GM19238 (cell line): Measurements from ENCODE around the gene VLDLR.

Experiments used
- DNase-seq: peaks from one replicate; pipeline ENCODE4 v3.0.0; 2011; ENCODE audit warnings: low spot score; ENCODE audit not compliant: insufficient read length

The VLDLR gene

DNA sequence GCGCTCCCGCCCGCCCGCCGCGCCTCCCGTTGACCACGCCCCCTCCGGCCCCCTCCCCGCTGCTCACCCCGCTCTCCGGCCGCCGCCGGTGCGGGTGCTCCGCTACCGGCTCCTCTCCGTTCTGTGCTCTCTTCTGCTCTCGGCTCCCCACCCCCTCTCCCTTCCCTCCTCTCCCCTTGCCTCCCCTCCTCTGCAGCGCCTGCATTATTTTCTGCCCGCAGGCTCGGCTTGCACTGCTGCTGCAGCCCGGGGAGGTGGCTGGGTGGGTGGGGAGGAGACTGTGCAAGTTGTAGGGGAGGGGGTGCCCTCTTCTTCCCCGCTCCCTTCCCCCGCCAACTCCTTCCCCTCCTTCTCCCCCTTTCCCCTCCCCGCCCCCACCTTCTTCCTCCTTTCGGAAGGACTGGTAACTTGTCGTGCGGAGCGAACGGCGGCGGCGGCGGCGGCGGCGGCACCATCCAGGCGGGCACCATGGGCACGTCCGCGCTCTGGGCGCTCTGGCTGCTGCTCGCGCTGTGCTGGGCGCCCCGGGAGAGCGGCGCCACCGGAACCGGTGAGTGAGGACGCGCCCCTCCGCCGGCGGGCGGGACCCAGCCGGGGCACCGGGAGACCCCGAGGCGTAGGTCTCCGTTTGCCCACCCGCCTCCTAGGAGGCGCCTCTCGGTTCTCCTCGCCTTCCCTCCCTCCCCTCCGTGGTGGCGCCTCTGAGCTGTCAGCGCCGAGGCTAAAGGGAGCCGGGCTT lies at the start of gene VLDLR:
TSS of gene VLDLR (plus strand) at position 66 of the 739 bp plus-strand sequence. CDS start at position 469, 403 bp downstream.
- peak; percentile 19 for DNase-seq

DNA sequence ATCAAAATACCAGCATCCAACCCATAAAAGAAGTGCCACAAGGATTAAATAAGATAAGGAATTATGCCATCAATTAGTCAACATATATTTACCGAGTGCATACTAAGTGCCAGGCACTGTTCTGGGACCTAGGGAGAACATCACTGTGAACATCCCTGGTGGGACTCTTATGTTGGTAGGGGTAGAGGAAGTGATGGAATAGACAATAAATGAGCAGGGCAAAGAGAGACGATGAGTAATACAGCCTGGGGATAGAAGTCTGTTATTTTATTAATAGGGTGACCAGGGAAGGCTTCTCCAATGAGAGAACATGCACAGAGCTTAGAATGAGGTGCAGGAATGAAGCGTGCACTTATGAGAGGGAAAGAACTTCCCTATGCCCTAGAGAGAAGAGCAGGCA lies 47.4 kb upstream of the VLDLR start:
- no peak for DNase-seq

DNA sequence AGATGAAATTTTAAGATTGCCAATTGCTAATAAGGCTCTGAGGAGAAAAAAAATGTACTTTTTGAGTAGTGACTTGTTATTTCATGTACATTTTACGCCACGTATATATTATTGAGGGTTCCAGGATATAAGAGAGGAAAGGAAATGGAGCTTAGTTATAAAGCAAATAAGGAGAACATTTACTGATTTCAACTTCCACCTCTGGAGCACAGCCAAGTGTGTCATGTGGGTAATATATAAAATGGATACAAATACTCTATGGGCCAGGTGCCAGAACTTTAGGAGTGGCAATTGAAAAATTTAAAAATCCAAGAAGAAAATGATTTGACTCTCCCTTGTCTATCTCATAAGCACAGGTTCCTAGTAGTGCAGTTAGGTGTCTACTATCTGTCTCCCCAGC lies 45.0 kb upstream of the VLDLR start:
- no peak for DNase-seq

DNA sequence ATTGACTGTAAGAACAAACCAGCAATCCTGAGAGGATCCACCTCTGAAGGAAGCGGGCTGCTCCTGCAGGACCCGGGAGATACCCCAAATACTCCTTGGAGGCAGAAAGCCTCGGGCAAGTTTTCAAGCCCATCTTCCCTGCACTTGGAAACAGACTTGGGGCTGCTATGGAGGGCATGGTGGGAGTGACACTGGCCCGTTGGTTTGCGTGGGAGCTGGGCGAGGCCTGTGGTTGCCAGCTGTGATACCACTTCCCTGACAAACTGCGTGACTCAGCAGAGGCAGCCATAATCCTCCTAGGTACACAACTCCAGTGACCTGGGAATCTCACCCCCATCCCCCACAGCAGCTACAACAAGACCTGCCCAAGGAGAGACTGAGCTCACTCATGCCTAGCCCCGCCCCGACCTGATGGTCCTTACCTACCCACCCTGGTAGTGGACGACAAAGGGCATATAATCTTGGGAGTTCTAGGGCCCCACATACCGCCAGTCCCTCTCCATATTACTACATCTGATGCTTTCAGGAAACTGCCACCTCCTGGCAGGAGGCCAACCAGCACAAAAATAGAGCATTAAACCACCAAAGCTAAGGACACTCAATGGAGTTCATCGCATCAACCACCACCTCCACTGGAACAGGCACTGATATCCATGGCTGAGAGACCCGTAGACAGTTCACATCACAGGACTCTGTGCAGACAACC lies 38.1 kb upstream of the VLDLR start:
- DNase-seq, result no peak

DNA sequence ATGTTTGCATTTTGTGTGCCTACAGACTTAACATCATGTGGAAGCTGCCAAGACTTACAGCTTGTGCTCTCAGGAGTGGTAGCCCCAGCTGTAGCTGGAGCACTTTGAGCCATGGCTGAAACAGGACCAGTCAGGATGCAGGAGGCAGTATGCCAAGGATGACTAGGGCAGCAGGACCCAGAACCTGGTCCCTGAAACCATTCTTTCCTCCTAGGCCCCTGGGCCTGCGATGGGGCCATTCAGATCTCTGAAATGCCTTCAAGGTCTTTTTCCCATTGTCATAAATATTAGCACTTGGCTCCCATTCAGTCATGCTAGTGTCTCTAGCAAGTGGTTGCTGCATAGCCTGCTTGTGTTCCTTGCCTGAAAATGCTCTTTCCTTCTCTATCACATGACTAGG lies 29.6 kb upstream of the VLDLR start:
- no peak for DNase-seq

DNA sequence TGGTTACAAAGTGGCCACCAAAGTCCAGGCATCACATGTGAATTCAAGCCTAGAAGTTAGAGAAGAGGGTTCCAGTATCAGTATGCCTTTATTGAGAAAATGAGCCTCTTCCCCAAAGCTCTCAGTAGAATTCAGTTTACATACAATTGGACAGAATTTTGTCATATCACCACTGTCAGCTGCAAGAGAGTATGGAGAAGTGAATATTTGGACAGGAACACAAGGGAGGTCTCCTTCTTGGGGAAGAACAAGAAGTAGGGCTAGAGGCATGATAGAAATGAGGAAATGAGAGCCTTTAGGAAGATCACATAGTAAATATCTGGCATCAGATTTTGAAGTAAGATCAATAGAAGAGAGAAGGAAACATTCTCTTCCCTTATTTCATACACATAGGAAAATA lies 27.8 kb upstream of the VLDLR start:
- no peak for DNase-seq

DNA sequence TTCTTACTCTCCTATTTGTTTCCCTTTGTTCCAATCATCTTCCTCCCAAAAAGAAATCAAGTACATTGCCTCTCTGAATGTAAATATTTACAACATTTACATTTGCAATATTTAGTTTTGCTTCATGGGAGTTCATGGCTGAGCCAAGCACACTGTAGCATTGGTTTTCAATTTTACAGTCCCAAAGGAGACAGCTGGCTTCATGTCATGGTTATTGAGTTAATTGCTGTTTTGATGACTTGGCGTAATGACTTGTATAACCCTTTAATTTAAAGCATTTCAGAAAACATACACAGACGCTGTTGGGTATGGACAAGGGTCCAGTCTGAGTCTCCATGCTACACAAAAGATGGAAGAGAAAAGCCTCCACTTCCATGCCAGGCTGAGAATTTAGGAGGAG lies 25.6 kb upstream of the VLDLR start:
- DNase-seq, result no peak

DNA sequence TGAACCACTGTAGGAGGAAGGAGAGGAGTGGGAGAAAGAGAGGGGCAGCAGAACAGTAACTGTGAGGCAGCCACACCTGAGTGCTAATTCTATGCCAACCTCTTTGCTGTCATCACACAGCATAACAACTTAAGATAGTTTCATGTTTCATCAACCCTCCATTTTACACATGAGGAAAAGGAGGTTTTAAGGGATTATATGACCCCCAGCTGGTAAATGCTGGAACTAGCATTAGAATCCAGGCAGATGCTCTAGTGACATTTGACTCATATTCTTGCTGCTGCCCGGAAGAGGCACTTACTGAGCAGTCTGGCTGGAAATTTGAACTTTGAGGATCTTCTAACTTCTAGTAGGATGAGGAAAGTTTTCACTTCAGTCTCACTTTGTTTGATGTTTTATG lies 24.1 kb upstream of the VLDLR start:
- no peak for DNase-seq

DNA sequence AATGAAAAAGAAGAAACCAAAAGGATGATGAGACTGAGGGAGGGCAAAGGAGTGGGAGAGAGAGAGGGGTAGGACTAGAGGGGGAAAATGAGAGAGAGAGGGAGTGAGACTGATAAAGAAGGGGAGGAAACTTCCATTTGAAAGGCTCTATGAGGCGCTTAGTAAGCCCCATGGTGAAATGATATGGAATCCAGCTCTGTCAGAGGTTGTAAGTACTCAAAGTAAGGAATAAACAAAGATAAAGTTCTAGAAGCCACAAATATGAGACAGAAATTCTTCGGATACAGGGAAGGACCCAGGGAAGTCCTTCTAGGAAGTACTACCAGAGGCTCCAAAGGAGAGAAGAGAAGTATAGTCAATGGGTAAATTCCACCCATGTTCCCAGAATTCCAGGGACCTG lies 21.7 kb upstream of the VLDLR start:
- no peak for DNase-seq

DNA sequence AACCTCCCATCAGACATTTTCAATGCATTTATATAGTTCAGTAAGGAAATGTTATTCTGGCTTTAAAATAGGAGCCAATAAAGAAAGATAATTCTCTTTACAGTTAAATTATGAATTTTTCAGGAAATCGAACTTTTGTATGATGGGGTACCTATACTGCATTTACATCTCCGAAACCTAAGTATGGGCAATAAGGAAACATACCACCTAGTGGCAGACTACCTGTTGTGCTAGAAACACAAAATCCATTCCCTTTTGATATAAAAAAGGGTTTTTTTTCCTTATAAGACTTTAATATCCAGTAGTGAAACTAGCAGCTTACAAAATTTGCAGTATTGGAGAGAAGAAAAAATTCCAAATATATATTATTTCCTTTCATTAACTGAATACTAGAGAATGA lies 21.3 kb upstream of the VLDLR start:
- DNase-seq, result no peak

DNA sequence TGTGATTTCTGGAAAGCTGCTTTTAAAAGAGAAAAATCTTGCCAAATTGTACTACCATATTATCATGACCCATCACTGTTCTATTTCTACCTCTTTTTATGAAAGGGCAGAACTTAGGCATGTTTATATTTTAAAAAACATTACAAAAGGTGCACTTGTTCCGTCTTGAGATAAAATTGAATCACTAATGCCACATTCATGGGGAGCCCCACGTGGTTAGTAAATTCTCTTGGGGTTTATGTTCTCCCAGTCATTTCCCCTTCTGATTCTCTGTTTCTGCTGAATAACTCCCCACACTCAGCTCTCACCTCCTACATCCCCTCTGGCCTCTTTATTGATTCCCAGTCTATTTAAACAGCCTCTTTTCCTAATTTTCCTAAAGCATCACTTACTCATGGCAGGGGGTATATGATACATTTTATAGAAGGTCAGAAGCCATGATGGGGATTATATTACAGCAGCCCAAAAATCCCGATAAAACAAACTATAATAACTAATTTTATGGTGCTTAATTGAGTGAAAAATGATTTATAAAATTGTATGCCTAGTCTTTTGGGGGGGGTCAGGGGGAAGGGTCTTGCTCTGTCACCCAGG lies 19.7 kb upstream of the VLDLR start:
- DNase-seq, result no peak

DNA sequence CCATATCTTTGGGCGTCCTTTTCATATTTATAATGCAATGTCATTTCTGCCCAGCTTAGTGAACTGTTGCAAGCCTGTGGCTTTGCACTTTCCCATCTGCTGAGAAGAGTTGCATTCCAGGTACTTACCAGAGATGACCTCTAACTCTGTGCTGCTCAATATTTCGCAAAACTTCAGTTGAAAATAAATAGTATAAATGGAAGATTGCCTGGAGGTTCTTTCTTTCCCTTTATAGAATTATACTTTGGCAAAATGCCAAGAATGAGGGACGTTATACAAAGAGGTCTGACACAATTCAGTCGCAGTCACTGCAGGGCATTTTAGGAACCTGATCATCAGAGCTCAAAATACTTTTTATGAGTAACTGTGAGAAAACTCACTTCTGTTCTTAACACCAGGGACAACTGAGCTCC lies 18.9 kb upstream of the VLDLR start:
- no peak for DNase-seq

DNA sequence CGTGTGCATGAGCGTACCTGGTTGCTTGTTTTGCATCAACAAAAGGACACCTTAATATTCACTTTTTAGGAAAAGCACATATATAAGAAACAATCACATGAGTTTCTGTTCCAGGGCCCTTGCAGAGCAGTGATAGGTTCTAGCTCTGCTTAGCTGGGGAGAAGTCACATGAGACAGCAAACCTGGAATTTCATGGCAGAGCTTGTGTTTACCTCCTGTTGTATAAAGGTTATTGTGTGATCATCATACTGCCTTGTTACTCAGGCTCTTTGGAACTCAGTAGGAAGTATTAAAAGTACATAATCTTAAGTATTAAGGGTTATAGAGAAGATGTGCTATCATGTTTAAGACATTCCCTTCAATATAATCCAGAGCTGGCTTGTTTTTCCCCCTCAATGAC lies 18.0 kb upstream of the VLDLR start:
- no peak for DNase-seq

DNA sequence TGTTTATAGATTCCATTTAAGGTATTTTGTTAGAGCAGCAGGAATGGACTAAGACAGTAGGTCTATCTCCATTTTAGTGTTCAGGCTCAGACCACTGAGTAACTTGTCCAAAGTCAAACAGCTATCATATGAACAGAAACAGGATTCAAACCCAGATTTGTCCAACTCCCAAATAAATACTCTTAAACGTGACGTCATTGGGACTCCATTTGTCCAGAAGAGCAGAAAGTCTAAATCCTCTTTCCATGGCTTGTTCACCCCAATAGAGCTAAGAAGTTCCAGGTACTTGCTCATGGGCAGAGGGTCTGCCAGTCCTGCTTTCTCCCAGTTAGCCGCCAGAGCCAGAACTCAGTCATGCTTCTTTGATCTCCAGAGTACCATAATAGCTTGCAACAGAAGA lies 16.3 kb upstream of the VLDLR start:
- DNase-seq, result no peak

DNA sequence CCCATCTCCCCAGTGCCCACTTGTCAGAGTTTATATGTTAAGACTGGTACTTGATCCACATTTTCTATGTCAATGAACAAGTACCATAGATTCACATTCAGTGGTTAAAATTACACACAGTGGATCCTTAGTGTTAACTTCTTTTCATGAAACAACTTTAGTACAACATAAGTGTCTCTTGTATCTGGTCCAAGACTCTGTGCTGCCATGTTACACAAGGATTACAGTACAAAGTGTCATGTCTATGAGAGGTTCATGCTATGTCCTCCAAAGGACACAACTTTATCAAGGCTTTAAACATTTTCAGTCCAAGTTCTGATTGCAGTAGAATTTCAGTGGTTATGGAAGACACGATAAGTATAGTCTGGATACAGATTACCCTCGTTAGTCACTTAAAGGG lies 13.3 kb upstream of the VLDLR start:
- DNase-seq, result no peak

DNA sequence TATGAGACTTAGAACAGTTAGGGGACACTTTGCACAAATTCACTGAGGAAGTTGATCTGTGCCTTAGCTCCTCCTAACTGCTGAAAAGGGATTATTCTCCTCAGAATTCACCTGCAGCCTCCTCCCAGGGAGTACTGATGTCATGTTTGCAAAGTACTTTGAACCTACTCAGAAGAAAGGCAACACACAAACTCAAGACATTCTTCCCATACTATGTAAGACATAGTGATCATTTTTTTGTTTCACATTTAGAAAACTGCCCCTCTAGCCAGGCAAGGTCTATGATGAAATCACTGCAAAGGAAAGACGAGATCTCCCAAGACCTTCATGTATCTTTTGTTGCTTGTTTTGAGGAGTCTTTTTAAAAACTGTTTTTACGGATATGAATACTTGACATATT lies 10.6 kb upstream of the VLDLR start:
- no peak for DNase-seq

DNA sequence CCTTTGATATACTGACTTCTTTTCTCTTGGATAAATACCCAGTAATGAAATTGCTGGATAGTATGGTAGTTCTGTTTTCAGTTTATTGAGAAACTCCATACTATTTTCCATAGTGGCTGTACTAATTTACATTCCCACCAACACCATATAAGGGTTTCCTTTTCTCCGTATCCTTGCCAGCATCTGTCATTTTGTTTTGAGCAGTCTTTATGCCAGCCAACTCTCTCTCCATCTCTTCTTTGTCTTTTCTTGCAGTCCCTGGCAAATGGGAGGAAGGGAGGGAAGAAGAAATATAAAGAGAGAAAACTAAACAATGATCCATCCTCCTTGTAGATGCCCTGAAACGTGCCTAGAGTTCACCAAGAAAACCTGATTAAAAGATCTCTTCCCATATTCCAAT lies 9.6 kb upstream of the VLDLR start:
- DNase-seq, result no peak

DNA sequence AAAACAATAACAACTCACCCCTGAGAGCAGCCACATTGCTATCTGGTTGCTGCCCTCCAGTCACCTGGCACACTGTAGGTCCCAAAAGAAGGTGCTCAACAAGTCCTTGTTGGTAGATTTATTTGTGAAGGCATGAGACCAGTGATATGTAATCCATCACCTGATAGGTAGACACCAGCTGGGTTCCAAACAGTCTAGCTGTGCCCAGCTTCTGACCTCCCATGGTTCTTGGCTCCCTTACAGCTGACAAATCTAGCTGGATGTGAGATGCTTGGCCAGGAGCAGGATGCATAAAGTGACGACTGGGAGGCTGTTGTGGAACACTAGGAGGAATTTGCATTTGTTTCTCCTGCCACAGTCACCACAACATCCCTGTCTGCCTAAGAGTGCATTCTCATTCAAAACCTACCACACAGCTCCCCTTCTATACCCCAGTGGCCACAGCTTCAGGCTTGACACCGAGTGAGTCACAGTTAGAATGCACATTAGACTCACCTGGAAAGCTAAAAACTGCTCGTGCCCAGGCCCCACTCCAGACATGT lies 7.8 kb upstream of the VLDLR start:
- DNase-seq, result no peak

DNA sequence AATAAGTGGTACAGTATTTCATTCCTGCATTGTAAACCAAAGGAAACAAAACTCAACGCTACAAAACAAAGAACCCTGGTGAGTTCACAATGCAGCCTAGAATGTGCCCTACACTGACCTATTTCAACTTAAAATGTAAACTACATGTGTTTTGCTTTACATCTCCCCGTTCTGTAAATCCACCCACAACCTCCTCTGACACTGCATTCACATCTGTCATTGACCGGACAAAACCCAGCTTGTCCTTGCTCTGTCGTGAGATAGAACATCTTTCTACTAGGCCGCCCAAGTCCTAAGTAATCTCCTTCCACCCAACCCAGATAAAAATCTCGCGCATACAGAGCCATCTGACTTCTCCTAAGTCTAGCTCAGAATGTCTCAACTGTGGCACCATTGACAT lies 6.1 kb upstream of the VLDLR start:
- DNase-seq, result no peak

DNA sequence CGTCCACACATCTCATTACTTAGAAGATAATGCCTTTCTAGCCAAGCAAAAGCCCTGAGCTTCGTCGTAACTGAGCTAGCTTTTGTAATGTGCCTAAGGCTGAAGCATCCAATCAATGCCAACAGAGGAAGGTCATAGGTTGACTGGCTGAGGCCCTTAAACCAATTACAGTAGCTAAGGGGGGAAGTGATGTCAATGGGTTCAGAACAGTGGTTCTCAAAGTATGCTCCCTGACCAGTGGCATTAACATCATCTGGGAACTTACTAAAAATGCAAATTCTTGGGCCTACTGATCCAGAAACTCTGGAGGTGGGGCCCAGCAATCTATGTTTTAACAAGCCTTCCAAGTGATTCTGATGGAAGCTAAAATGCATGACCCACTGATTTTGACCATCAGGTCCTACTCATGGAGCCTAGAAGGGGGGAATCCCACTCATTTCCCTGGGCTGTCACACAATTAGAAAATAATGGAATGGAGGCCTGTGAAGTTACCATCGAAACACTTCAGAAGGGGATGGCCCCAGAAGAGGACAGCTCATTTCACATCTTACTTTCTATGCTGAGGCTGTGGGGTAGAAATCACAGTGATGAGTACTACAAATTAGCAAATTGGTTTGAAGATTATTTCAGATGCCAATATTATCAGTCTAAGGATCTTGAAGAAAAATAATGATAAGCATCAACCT lies 4.8 kb upstream of the VLDLR start:
- DNase-seq, result no peak

DNA sequence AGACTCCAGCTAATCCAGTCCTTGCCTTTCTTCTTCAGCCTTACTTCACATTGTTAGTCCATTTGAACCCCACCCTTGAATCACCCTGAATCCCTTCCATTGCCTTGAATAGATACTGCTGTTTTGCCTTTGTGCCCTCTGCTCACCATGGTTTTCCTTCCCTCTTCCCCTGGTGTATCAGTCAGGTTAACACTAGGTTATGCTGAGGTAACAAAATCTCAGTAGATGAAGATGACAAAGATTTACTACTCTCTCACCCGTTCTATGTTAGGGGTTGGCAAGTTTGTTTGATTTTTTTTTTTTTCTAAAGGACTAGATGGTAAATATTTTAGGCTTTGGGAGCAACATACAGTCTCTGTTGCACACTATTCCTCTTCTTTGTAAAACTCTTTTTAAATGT lies 3.3 kb upstream of the VLDLR start:
- no peak for DNase-seq
